ENCODE results near the gene COL5A1. TPM values are rescaled to one million over a fixed set of nuclear protein-coding genes. Genes with fewer than 3 reads are reported as not detected.

The COL5A1 gene
- 10 to 100 TPM; 14.0 to 23.9 (median 19.2) TPM for total RNA-seq

DNA sequence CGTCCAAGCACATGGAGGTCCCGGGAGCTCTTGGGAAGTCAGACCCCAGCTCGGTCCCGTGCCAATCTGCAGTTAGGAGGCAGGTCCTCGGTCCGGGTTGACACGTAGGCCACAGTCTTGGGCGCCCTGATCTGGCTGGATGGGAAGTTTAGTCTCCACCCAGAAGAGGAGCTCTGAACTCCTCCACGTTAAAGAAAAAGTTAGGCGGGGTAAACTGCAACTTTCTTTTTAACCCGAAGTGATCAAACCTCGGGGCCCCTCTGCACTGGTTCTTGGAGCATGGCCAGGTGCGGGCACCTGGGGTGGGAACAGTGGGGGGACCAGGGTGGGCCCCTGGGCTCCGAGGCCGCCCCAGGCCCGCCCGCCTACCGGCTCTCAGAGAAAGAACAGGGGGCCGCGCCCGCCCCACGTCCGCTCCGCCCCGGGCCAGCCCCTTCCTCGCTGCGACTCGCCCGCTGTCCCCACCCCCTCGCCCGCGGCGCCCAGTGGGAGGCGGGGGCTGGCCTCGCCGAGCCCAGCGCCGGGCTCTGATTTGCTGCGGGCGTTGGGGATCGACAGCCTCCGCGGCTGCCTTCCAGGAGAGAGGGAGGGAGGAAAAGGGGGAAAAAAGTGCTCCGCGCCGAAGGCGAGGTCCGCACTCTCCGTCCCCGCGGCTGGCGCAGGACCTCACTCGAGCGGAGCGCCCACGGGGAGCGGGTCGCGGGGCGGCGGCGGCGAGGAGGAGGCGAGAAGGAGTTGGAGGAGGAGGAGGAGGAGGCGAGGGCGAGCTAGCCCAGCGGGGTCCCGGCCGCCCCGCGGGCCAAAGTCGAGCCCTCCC, at the start of gene COL5A1:
Gene COL5A1 (plus strand): TSS at position 631 of the 817 bp plus-strand sequence. CDS start 385 bp downstream, outside the sequence.
- TF ChIP-seq, protein P1, sequence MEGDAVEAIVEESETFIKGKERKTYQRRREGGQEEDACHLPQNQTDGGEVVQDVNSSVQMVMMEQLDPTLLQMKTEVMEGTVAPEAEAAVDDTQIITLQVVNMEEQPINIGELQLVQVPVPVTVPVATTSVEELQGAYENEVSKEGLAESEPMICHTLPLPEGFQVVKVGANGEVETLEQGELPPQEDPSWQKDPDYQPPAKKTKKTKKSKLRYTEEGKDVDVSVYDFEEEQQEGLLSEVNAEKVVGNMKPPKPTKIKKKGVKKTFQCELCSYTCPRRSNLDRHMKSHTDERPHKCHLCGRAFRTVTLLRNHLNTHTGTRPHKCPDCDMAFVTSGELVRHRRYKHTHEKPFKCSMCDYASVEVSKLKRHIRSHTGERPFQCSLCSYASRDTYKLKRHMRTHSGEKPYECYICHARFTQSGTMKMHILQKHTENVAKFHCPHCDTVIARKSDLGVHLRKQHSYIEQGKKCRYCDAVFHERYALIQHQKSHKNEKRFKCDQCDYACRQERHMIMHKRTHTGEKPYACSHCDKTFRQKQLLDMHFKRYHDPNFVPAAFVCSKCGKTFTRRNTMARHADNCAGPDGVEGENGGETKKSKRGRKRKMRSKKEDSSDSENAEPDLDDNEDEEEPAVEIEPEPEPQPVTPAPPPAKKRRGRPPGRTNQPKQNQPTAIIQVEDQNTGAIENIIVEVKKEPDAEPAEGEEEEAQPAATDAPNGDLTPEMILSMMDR (IDR thresholded peaks at IDR 0.05; ENCODE audit: low read depth) = no peak

DNA sequence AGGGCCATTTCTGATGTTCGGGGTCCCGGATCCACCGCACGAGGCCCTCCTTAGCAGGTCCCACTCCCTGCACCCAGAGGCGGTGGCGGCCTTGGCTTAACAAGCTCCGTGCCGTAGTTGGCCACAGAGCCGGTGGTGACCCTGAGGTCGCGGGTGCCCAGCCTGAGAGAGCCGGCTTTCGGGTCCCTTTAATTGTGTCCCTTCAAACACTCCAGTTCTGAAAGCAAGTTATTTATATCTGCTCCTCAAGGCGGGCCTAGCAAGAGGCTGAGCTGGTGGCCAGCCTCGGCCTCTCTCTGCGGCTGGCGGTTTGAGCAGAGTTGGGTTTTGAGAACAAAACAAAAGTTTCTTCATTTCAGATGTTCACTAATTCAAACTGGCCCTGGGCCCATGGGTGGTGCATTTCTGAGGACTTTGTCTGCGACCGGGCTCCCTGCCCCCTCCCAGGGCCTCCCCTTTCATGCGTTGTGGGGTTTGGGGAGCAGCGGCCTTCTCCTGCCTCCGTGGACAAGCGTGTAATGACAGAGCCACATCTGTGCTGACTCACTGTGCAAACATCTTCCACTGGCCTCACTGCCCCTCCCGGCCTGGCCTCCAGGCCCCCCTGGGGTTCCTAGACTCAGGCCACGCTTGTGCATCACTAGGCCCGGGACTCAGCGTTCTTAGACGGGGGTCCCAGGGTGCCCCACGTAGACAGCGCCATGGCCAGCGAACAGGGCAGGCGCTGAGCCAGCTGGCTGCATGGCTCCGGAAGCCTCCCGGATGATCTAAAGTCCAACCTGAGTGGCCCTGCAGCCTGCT, 49.4 kb upstream of the COL5A1 start:
- TF ChIP-seq, protein P1 (IDR thresholded peaks at IDR 0.05; ENCODE audit: low read depth) = no peak

DNA sequence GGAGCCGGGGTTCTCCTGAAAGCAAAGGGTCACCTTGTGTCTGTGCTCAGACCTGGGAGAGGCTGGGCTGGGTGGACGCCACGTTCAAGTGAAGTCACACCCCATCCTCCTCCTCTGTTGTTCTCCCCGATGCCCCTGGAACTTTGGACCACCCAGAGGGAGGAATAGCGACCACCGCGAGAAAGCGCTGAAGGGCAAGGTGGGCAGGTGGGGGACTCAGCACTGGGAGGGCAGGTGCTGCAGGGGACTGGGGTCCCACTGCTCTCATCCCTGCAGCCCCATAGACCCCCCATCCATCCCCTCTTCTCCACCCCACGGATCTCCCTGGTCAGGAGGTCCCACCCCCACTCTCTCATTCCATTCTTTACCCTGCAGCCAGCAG, 48.8 kb upstream of the COL5A1 start:
- TF ChIP-seq, protein P1 (IDR thresholded peaks at IDR 0.05; ENCODE audit: low read depth) = no peak

DNA sequence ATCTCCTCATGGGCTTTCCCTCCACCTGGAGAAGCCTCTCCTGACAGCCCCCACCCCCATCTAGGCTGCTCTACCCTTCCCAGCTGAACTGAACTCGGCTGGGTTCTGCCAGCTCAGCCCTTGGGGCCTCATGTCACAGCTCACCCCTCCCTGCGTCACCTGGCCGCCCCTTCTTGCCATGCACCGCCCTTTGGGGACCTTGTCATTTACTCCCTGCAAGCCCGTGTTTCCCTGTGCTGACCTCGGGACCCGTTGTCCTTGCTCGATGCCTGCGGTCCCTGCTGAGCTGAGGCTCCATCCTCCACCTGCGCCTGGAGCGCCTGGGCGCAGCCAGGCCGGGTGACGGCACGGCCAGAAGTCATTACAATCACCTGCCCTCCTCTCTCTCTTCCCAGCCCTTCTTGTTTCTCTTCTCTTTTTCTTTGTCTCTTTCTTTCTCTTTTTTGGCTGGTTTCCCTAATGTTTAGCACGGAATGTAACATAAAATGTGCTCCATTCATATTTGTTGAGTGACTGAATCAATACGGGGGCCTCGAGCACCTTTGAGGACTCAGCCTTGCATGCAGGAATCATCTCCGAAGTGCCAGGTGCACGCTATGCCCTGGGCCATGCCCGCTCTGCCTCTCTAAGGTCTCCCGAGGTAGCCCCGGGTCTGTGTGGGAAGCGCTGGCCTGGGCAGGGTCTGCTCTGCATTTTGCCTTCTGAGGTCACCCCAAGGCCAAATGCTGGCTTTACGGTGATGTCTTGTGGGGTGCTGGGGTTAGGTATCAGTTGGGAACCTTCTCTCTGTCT, 48.1 kb upstream of the COL5A1 start:
- TF ChIP-seq, protein P1 (IDR thresholded peaks at IDR 0.05; ENCODE audit: low read depth) = no peak

DNA sequence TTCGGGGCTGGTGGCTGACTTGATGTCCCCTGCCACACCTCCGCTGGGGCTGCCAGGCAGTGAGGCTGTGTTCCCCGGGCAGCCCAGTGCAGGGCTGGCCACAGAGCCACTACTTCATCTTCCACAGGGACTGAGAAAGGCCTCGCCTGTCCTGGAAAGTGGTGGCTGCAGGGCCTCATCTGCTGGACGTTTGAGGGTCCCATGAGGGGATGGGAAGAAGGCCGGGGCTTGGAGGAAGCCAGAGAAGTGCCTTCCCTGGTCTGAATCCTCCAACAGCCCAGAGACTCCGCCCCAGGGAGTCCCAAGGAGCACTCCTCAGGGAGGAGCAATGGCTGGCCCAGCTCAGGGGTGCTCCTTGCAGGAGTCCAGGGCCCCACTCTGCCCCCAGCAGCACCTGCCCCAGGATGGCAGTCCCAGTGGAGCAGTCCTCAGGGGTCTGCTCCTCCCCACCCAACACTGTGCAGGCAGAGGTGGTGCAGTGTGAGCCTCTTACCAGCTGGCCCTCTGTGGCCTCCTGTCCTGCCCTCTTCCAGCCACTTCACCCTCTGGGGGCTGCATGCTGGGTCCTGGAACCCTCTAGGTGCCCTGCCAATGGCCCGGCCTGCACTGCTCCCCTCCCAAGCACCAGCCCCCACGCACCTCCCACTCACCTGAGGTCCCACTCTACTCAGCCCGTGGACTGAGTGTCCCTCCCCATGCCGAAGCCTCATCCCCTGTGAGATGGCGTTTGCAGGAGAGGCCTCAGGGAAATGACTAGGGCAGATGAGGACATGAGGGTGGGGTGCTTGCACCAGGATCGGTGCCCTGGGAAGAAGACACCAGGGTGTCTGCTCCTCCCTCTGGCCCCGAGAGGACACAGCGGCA, 47.3 kb upstream of the COL5A1 start:
- TF ChIP-seq, protein P1 (IDR thresholded peaks at IDR 0.05; ENCODE audit: low read depth) = no peak

DNA sequence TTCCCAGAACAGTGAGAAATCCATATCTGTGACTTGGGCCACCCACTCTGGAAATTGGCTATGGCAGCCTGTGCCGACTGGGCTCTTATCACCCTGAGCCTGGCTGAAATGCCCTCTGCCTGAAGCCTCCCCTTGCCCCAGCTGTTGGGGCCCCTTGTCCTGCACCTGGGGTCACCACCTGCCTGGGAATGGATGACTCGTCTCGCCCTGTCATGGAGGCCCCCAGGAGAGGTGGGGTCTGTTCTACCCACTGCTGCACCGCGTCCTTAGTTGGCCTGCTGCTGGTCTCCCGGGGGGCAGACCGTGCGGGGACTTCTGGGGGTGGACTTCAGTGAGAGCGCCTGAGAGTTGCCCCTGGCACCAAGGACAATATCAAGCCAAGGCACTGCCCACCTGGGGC, 46.6 kb upstream of the COL5A1 start:
- TF ChIP-seq, protein P1 (IDR thresholded peaks at IDR 0.05; ENCODE audit: low read depth) = no peak

Data from subcutaneous adipose tissue (tissue), 4 donors.